GM23338 (cell line): ENCODE measurements around the gene LOXHD1.

Experiments used
- EZH2 ChIP-seq: fragments of 200-600 bp; sonication (generic); IDR thresholded peaks from one replicate; pipeline ENCODE4 v1.8.0; 2017; ENCODE audit warnings: antibody characterized with exemption, mild to moderate bottlenecking, low read depth; ENCODE audit not compliant: unreplicated experiment
- EZH2phosphoT487 ChIP-seq: fragments of 200-600 bp; sonication (generic); IDR thresholded peaks from one replicate; pipeline ENCODE4 v1.8.1; 2018; ENCODE audit warnings: antibody characterized with exemption; ENCODE audit not compliant: unreplicated experiment
- NANOG ChIP-seq: IDR thresholded peaks from 2 replicates; pipeline ENCODE4 v1.6.1; 2016; ENCODE audit warnings: antibody characterized with exemption, borderline replicate concordance
- POLR2AphosphoS5 ChIP-seq: IDR thresholded peaks from 2 replicates; pipeline ENCODE4 v1.6.1; 2016; ENCODE audit warnings: antibody characterized with exemption, low read depth
- TF ChIP-seq, protein P1 (sequence below), 2 experiments: fragments of 200-600 bp in 1 of 2; sonication (generic) in 1 of 2; conservative IDR thresholded peaks; 2 replicates each; pipeline versions ENCODE4 v1.5.1 to v1.6.1; 2016 to 2017; ENCODE audit warnings: antibody characterized with exemption in 2 of 2, low read depth in 2 of 2, mild to moderate bottlenecking in 2 of 2, moderate library complexity in 1 of 2

DNA sequence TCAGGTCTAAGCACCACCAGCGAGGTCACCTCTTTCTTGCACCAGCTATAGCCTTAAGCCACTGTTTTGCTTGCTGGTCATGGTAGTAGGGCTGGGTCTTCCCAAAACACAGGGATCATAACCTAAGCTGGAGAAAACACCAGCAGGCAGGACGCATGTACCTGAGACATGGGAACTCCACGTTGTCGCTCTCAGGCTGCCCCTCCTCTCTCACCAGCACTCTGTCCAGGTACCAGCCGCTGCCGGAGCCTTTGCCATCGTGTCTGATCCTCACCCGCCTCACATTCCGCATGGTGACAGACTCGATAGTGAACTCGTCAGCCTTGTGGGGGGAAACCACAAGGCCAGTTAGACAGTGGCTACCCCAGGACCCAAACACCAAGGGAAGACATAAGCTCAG lies 79.5 kb downstream of the LOXHD1 start:
- TF ChIP-seq, protein P1, sequence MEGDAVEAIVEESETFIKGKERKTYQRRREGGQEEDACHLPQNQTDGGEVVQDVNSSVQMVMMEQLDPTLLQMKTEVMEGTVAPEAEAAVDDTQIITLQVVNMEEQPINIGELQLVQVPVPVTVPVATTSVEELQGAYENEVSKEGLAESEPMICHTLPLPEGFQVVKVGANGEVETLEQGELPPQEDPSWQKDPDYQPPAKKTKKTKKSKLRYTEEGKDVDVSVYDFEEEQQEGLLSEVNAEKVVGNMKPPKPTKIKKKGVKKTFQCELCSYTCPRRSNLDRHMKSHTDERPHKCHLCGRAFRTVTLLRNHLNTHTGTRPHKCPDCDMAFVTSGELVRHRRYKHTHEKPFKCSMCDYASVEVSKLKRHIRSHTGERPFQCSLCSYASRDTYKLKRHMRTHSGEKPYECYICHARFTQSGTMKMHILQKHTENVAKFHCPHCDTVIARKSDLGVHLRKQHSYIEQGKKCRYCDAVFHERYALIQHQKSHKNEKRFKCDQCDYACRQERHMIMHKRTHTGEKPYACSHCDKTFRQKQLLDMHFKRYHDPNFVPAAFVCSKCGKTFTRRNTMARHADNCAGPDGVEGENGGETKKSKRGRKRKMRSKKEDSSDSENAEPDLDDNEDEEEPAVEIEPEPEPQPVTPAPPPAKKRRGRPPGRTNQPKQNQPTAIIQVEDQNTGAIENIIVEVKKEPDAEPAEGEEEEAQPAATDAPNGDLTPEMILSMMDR (conservative IDR thresholded peaks at IDR 0.05; ENCODE audit: low read depth in 2 of 2): no peak
- TF ChIP-seq EZH2phosphoT487: no peak
- TF ChIP-seq NANOG: no peak
- TF ChIP-seq POLR2AphosphoS5: no peak
- TF ChIP-seq EZH2: no peak
